ENCODE measurements around the gene TMEM132D.

GRCh38 chr12:129877411-129877810 lies 26.4 kb downstream of the TMEM132D start:
- TF ChIP-seq POLR2AphosphoS5 (IDR thresholded peaks at IDR 0.05; ENCODE audit: insufficient read depth in 1 of 2, low read depth in 1 of 2) = no peak
- no peak for TF ChIP-seq CTCF (IDR thresholded peaks at IDR 0.05)

Measured in vagina (tissue), 2 donors.